A673 (cell line): ENCODE measurements around the gene ARRB1. TPM values are rescaled to one million over a fixed set of nuclear protein-coding genes. Genes with fewer than 3 reads are reported as not detected.
"Not testable (repeated sequence)": the region's sequence is repeated elsewhere in the genome, so short reads cannot be mapped to it uniquely, and the experiment has no call there.

Source experiments
- BruUV-seq: library from RNA; stranded (reverse); fragments of 400-500 nt; replicated peaks from 2 replicates; lab custom pipeline; 2021; lab: Mats Ljungman, UMichigan
- CTCF ChIA-PET: fragments of 300-600 bp; sonication (Branson Sonifier 250); formaldehyde crosslinking; loops from one replicate; lab custom pipeline; 2022; ENCODE audit warnings: antibody characterized with exemption; lab: Charles Lee
- POLR2A ChIA-PET: fragments of 300-600 bp; sonication (Branson Sonifier 250); formaldehyde crosslinking; loops from one replicate; lab custom pipeline; 2022; ENCODE audit warnings: antibody characterized with exemption; ENCODE audit not compliant: low non-redundant PET; lab: Charles Lee
- DNase-seq: peaks from one replicate; pipeline ENCODE4 v3.0.0-alpha.2; 2015; ENCODE audit warnings: low spot score
- H3K27ac ChIP-seq: fragments of 200-600 bp; sonication (generic); 2 replicates; pipeline ENCODE4 v1.5.1; 2016; ENCODE audit warnings: mixed run types, low read depth, mild to moderate bottlenecking, mixed read lengths, antibody characterized with exemption, low read length; ENCODE audit not compliant: poor library complexity, severe bottlenecking
- H3K27me3 ChIP-seq: fragments of 200-600 bp; sonication (generic); replicated peaks from 2 replicates; pipeline ENCODE4 v1.6.1; 2017; ENCODE audit warnings: mixed run types, low read depth, mild to moderate bottlenecking, mixed read lengths, antibody characterized with exemption, low read length; ENCODE audit not compliant: insufficient read depth, poor library complexity
- H3K36me3 ChIP-seq: fragments of 200-600 bp; sonication (generic); 2 replicates; pipeline ENCODE4 v1.6.1; 2016; ENCODE audit warnings: mixed run types, mild to moderate bottlenecking, mixed read lengths, antibody characterized with exemption, low read length; ENCODE audit not compliant: insufficient read depth, poor library complexity, severe bottlenecking
- H3K4me1 ChIP-seq: fragments of 200-600 bp; sonication (generic); 2 replicates; pipeline ENCODE4 v1.6.1; 2017; ENCODE audit warnings: mixed run types, mild to moderate bottlenecking, mixed read lengths, antibody characterized with exemption, low read length; ENCODE audit not compliant: insufficient read depth, poor library complexity, severe bottlenecking
- H3K4me3 ChIP-seq: fragments of 200-600 bp; sonication (generic); 2 replicates; pipeline ENCODE4 v1.5.1; 2016; ENCODE audit warnings: low read depth, mixed run types, mild to moderate bottlenecking, mixed read lengths, low read length; ENCODE audit not compliant: poor library complexity, severe bottlenecking
- H3K9me3 ChIP-seq: fragments of 200-600 bp; sonication (generic); 2 replicates; pipeline ENCODE4 v1.6.1; 2016; ENCODE audit warnings: mixed run types, low read depth, mild to moderate bottlenecking, mixed read lengths, antibody characterized with exemption, low read length; ENCODE audit not compliant: poor library complexity, severe bottlenecking
- EZH2 ChIP-seq: fragments of 200-600 bp; sonication (generic); IDR thresholded peaks from 2 replicates; pipeline ENCODE4 v1.6.1; 2017; ENCODE audit warnings: borderline replicate concordance, low read depth, mild to moderate bottlenecking, mixed read lengths, antibody characterized with exemption, low read length; ENCODE audit not compliant: poor library complexity, severe bottlenecking
- intact Hi-C: fragments of 100-400 bp; cut with micrococcal nuclease; formaldehyde crosslinking; loops from one replicate; pipeline ENCODE4 v1.10.0; 2022; ENCODE audit not compliant: unreplicated experiment
- total RNA-seq: library from RNA; stranded (reverse); gene quantifications from 2 replicates; pipeline ENCODE4 v1.2.3, GENCODE V29; 2021
- TF ChIP-seq, protein P1 (sequence below): fragments of 300-800, 200-600 bp; sonication (generic); conservative IDR thresholded peaks from 2 replicates; pipeline ENCODE4 v1.5.1; 2017; ENCODE audit warnings: low read depth, mild to moderate bottlenecking, antibody characterized with exemption, low read length, moderate library complexity, mixed read lengths

The ARRB1 gene
- total RNA-seq, 1 experiment from 2014 or later, result 37.8 TPM

- Histone ChIP-seq H3K4me1 (no peaks in the 10 kb centered on the region), H3K9me3 (no peaks in the 10 kb centered on the region), H3K4me3 (no peak overlapping the region), H3K27ac (no peak overlapping the region), H3K36me3 (no peaks in the 10 kb centered on the region), H3K27me3 (no peaks in the 10 kb centered on the region)
- CTCF ChIA-PET, result interaction anchor here (0.8 to 1.2 kb wide), 2 partner anchors 33 to 93 kb away, joined by 3 read pairs; no protein-coding TSS in a partner anchor
- TF ChIP-seq, protein P1, sequence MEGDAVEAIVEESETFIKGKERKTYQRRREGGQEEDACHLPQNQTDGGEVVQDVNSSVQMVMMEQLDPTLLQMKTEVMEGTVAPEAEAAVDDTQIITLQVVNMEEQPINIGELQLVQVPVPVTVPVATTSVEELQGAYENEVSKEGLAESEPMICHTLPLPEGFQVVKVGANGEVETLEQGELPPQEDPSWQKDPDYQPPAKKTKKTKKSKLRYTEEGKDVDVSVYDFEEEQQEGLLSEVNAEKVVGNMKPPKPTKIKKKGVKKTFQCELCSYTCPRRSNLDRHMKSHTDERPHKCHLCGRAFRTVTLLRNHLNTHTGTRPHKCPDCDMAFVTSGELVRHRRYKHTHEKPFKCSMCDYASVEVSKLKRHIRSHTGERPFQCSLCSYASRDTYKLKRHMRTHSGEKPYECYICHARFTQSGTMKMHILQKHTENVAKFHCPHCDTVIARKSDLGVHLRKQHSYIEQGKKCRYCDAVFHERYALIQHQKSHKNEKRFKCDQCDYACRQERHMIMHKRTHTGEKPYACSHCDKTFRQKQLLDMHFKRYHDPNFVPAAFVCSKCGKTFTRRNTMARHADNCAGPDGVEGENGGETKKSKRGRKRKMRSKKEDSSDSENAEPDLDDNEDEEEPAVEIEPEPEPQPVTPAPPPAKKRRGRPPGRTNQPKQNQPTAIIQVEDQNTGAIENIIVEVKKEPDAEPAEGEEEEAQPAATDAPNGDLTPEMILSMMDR, result no peak
- DNase-seq, result no peak
- intact Hi-C loops, result no loop called here
- BruUV-seq, result no TSS peak
- POLR2A ChIA-PET, result no interaction called here
Measured at GRCh38 chr11:75373201-75373600, 21.7 kb upstream of the ARRB1 start.

- H3K9me3 ChIP-seq, result no peaks in the 10 kb centered on the region
- H3K4me3 ChIP-seq, result no peak overlapping the region
- no peaks in the 10 kb centered on the region for H3K36me3 ChIP-seq
- H3K4me1 ChIP-seq, result no peaks in the 10 kb centered on the region
- intact Hi-C loops, result no loop called here
- POLR2A ChIA-PET, result interaction anchor here (0.5 kb wide), 1 partner anchor 8 kb away, joined by 9 read pairs; no protein-coding TSS in a partner anchor
- H3K27ac ChIP-seq, result no peak overlapping the region
- no peaks in the 10 kb centered on the region for H3K27me3 ChIP-seq
- TF ChIP-seq, protein P1, result no peak
- no peak for TF ChIP-seq EZH2
- DNase-seq, result no peak
- BruUV-seq, result no TSS peak
- CTCF ChIA-PET, result interaction anchor here (0.8 to 1.2 kb wide), 2 partner anchors 32 to 92 kb away, joined by 3 read pairs; no protein-coding TSS in a partner anchor
Measured at GRCh38 chr11:75371949-75372876, 20.8 kb upstream of the ARRB1 start.

DNA sequence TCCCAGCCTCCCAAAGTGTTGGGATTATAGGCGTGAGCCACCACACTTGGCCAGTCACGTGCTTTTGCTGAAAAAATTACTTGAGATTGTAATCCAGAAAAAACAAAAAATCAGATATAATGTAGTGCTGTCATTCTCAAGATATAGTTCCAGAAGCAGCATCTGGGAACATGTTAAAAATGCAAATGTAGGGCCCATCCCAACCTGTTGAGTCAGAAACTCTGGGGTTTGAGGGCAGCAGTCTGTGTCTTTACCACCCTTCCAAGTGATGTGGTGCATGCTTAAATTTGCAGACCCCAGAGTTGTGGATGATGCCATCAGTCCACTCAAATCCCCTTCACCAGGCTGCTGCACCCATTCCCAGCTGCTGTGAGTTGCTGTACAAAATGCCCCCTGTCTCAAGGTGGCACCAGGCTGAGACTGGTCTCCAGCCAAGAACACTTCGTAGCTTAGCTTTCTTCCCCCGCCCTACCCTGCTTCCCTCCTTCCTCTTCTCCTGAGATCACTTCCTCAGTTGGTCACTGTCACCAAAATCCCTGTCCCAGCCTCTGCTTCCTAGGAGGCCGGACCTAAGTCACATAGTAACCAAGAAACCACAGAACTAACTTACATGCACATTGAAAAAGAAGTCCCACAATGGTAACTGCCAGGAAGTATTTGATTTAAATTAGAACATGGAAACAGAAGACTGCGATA lies 18.2 kb upstream of the ARRB1 start:
- no peak overlapping the region for H3K4me3 ChIP-seq
- POLR2A ChIA-PET, result no interaction called here
- intact Hi-C loops, result no loop called here
- no peaks in the 10 kb centered on the region for H3K9me3 ChIP-seq
- H3K4me1 ChIP-seq, result no peaks in the 10 kb centered on the region
- BruUV-seq, result no TSS peak
- TF ChIP-seq EZH2, result no peak
- TF ChIP-seq, protein P1, result no peak
- no peak for DNase-seq
- no peak overlapping the region for H3K27ac ChIP-seq
- CTCF ChIA-PET, result no interaction called here
- no peaks in the 10 kb centered on the region for H3K27me3 ChIP-seq
- no peaks in the 10 kb centered on the region for H3K36me3 ChIP-seq

DNA sequence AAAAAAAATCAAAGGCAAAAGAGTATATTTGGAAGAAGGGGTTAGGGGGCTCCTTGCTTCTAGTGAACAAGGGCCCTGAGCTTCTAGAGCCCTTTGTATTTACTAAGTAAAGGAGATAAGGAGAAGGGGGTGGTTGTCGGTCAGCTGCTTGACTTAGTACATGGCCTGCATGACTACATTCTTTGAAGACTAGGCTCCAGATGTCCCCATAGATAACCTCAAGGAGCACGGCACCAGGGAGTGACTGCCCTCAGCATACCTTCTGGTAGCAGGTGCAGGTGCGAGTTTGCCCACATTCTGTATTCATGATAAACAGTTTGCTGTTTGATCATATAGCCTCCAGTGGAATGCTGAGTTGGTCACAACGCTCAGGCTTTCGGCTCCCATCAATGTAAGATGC lies 15.4 kb upstream of the ARRB1 start:
- CTCF ChIA-PET, BruUV-seq, H3K27ac ChIP-seq, DNase-seq, POLR2A ChIA-PET, H3K4me3 ChIP-seq, H3K4me1 ChIP-seq, H3K9me3 ChIP-seq, H3K36me3 ChIP-seq, H3K27me3 ChIP-seq: not testable (repeated sequence)
- intact Hi-C loops, result loop anchor here (2.0 kb wide), 1 partner anchor 14 kb away; no protein-coding TSS in a partner anchor
